Measurements from ENCODE around the gene SLC7A8. TPM values are rescaled to one million over a fixed set of nuclear protein-coding genes. Genes with fewer than 3 reads are reported as not detected.

Gene SLC7A8
- total RNA-seq, 1 donor from 2014 or later, result 6.7 TPM

- ATAC-seq (no peak), DNase-seq (ENCODE audit: low spot score) (no peak)
These were observed 46.8 kb downstream of the SLC7A8 start for GRCh38 chr14:23136566-23137133.

- ATAC-seq (no peak), DNase-seq (ENCODE audit: low spot score) (no peak)
These were observed 50.5 kb downstream of the SLC7A8 start for GRCh38 chr14:23132970-23133369.

GRCh38 chr14:23131482-23131881 lies 52.0 kb downstream of the SLC7A8 start:
- ATAC-seq, result no peak
- no peak for DNase-seq (ENCODE audit: low spot score)

GRCh38 chr14:23130871-23131270 lies 52.6 kb downstream of the SLC7A8 start:
- ATAC-seq (peak; percentile 41), DNase-seq (ENCODE audit: low spot score) (no peak)

GRCh38 chr14:23129759-23130316 lies 53.6 kb downstream of the SLC7A8 start:
- DNase-seq (ENCODE audit: low spot score) (no peak), ATAC-seq (no peak)

GRCh38 chr14:23128969-23129758 lies 54.3 kb downstream of the SLC7A8 start:
- no peak for DNase-seq (ENCODE audit: low spot score)
- peak; percentile 41 for ATAC-seq

DNA sequence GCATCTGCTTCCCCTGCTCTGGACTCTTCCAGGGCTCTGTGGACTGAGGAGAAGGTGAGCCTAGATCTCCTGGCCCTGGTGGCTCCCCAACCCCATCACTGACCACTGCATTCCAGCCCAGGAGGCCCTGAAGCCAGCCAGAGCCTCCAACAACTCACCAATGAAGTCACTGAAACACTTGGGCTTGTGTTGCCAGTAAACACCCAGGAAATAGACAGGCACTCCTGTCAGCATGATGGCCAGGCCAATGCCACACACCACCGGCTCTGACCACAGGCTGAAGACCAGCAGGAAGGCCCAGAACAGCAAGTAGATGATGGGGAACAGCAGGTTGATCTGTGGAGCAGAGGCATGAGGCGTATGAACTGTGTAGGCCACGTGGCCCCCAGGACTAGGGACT lies 55.6 kb downstream of the SLC7A8 start:
- no peak for DNase-seq (ENCODE audit: low spot score)
- no peak for ATAC-seq

DNA sequence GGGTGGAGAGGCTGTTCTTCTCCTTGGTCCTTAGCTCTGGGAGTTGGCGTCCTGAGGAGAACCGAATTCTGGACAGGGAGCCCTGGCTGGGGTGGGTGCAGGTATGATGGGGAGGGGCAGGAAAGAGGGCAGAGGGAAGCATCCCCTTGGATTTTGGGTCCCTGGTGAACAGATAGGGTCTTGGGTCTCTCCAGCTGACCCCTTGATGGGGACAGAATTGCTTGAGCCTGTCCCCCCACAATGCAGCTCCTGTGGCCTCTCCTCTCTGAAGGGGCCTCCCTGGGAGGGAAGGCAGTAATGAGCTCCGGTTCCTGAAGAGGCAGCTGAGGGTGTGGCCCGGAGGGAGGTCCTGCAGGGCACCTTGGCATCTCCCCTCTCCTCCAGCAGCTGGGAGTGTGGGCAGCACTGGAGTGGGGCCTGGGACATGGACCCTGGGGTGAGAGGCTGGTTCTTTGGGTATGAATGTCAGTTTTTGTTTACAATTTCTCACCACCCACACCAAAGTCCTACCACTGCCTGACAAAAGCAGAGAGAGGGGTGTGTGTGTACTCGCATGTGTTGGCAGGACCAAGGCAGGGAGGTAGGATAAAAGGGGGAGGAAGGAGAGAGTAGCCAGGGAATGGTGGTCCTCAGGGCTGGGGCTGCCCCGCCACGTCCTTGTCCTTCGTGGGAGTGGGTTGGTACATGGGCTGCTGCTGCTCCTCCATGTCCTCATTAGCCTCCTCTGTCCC lies 56.7 kb downstream of the SLC7A8 start:
- ATAC-seq (no peak), DNase-seq (ENCODE audit: low spot score) (no peak)

DNA sequence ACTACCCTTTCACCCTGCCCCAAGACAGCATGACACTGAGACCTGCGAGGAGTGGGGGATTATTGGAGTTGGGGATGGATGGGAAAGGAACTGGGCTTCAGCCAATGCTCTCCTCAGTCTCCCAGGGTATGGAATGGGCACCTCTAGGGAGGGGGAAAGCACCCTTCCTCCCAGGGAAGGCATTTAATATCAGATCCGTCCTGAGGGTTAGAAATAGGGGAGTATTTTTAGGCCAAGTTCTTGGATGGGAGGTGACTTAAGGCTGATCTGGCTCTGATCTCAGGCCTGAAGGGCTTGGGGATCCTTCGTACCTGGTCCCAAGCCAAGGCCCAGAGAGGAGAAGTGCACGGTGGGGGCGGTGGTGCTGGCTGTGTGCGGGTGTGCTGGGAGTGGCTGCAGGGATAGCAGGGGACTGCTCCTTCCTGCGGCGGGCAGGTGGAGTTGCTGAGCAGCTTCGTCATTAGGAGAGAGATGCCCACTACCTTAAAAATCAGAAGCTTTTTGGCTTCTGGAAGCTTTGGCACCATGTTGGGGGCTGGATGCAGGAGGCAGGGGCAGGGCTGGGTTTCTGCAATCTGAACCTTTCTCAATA lies 57.4 kb downstream of the SLC7A8 start:
- ATAC-seq (no peak), DNase-seq (ENCODE audit: low spot score) (no peak)

DNA sequence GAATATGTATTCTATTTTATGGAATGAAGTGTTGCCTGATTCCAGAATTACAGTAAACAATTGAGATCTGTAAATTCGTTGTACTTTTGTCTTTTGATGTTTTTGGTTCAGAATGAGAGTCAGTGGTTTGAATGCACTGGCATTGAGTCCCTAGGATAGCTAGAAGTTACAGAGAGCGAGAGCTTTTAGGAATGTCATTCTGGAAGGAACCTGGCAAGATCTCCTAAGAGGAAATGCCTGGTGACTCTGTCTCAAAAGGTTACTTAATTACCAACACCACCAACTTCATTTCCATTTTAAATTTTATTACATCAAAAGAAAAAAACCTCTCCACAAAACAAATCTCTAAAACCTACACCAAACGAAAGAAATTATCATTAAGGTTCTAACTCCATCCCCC lies 58.4 kb downstream of the SLC7A8 start:
- no peak for ATAC-seq

GRCh38 chr14:23124337-23124954 lies 59.0 kb downstream of the SLC7A8 start:
- ATAC-seq, result no peak
- DNase-seq (ENCODE audit: low spot score), result no peak

More for the DNA sequence above, 58.4 kb downstream of the SLC7A8 start:
- DNase-seq (ENCODE audit: low spot score), result no peak

DNA sequence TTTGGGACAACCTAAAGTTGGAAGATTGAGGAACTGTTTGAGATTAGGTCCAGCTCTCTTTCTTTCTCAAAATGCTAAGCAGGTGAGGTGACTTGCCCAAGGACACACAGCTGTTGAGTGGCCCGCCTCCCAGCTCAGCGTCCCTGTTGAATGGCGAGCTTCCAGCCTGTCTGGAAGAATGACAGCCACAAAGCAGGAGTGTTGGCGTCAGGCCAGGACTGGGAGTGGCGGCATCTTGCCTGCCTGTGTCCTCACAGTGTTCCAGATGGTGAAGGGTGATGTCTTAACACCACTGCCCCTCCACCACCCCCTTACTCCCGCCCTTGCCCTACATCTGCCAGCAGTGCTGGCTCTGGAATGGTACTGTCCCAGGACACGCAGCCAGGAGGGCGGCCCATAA lies 60.0 kb downstream of the SLC7A8 start:
- ATAC-seq, result no peak
- no peak for DNase-seq (ENCODE audit: low spot score)

DNA sequence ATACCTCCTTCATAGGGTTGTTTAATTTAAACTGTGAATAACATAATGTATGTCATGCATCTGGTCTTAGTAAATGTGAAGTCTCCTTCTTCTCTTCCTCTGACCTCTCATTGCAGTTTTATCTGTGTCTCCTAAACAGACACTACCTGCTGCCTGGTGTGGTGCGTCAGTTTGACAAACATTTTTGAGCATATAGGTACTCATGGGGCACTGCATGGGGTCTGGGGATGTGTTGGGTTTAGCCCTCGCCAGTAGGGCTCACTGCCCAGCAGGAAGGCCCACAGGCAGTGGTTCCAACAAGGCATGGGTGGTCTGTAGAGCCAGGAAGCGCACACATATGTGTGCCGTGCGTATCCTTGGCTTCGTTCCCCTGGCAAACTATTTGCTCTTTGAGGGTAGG lies 61.4 kb downstream of the SLC7A8 start:
- no peak for ATAC-seq
- DNase-seq (ENCODE audit: low spot score), result no peak

DNA sequence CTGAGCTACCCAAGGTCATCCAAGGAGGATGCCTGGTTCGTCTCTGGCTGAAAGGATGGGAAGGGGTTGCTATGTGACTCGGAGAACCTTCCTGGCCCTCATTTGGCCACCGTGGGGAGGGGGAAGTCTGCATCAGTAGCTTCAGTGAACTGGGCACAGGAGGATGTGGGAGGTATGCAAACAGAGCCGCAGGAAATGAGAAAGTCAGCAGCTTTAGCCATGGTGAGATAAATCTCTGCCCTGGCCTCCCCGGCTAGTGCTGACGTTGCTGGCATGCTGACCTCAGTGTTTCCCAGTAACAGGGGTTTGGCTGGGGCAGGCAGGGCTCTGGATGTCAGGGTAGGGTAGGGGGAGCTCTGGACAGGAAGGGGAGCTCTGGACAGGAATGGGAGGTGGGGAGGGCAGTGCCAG lies 62.1 kb downstream of the SLC7A8 start:
- ATAC-seq, result peak; percentile 23
- DNase-seq (ENCODE audit: low spot score), result no peak

DNA sequence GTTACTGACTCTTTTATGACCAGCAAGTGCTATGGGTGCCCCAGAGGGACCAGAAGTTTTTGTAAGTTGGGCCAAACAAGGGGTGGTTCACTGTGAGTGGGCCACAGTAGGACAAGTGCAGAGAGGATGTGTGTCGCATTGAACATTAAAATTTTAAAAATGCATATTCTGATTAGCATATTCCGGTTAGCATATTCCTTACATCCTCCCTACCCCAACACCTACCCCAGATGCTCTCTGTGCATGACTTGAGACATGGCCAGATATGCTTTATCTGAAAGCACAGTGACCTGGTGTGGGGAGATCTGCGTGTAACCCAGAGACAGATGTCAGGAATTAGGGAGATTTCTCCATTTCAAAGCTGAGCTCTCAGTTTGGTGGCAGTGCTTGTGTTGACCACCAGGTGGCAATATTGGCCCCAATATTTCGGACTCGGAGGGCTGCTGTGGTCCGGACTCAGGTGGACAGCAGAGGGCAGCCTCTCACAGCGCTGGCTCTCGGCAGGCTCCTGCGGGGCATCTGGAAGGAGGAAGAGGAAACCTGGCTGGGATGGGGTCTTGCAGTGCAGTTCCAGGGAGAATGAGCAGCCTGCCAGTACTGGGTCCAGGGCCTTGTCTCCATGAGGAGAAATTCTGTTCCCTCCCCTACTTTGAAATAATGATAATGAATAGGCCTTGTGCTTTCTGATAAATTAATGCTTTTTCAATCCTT lies 62.8 kb downstream of the SLC7A8 start:
- DNase-seq (ENCODE audit: low spot score) (peak; percentile 86), ATAC-seq (peak; percentile 99)

DNA sequence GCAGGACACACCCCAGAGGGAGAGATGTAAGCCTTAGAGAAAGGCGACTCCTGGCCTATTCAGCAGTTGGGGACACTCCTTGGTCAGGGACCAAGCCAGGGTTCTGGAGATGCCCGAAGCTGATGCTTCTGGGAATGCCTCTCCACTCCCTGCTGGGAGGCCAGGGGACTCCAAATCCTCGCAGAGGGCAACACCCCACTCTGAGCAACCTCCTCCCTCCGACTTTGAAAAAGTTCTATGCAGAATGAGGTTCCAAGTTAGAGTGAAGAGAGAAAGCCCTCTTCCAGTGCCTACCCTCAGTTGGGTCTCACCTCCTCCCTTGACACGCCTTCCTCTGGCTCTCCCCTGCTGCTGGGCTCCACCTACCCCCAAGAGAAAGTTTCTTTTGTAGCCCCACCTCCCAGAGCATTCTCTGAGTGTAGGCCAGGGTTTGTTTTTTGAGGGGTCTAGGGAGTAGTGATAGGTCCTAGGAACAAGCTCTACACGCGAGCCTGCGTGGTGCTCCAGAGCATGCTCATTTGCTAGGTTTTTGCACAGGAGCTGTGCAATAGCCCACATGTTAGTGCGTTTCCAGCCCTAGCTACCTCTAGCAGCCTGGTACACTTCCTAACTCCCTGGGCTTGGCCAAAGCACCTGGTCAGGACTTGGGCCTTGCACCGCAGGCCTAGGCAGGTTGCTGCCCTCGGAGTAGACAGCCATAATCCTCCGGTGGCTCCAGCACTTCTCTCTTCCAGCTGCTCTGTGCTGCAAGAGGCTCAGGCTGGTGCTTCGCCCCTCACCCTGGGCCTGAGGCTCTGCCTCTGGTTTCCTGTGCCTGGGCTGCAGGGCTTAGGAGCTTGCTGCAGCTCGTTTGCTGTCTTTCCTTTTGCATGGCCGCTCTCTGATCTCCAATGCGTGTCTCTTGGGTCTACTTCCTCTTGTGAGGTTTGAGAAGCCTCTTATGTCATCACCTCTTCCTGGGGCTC lies 63.8 kb downstream of the SLC7A8 start:
- DNase-seq (ENCODE audit: low spot score), result no peak
- ATAC-seq, result no peak

DNA sequence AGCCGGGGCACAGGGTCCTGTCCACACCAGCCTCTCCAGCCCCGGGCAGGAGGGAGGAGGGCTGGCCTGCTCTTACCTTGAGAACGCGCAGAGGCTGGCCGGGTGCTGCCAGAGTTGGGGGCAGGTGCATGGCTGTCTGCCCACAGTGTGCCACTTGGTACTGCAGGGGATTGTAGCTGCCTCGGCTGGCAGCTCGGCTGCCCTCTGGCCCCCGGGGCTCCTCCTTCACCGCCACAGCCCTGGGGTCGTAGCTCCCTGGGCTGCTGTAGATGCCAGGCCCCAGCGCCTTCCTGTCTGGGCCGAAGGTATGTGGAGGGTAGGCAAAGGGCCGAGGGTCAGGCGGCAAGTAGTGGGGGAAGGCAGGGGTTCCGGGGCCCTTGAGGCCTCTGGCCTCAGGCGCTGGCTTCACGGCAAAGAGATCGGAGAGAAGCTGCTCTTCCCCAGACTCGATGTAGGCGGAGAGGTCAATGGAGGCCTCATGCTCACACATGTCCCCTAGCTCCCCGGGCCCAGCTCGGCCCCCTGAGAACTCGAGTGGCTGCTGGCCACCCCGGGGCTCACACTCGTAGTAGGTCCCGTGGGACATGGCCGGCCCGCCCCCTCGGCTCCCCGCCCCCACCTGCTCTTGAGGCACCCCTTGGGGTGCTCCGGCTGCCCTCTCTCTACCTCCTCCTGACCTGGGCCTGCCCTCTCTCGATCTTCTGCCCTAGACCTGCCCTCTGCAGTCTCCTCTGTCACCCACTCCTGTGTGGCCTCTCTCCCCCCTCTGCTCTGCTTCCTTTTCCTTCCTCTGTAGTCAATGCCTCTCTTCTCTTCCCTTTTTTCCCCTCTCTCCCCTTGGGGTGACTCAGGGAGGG lies 64.7 kb downstream of the SLC7A8 start, which contains the start of gene CEBPE:
Gene CEBPE, minus strand, starts transcription at position 750 of the 857 bp plus-strand sequence. Its CDS starts 164 bp downstream, at position 586.
- no peak for ATAC-seq
- no peak for DNase-seq (ENCODE audit: low spot score)
